Measurements from ENCODE around the gene ACSS1. TPM values are rescaled to one million over a fixed set of nuclear protein-coding genes. Genes with fewer than 3 reads are reported as not detected.

Gene ACSS1
- total and polyA plus RNA-seq, 7 donors = 8.8 to 53.3 (median 16.8) TPM

DNA sequence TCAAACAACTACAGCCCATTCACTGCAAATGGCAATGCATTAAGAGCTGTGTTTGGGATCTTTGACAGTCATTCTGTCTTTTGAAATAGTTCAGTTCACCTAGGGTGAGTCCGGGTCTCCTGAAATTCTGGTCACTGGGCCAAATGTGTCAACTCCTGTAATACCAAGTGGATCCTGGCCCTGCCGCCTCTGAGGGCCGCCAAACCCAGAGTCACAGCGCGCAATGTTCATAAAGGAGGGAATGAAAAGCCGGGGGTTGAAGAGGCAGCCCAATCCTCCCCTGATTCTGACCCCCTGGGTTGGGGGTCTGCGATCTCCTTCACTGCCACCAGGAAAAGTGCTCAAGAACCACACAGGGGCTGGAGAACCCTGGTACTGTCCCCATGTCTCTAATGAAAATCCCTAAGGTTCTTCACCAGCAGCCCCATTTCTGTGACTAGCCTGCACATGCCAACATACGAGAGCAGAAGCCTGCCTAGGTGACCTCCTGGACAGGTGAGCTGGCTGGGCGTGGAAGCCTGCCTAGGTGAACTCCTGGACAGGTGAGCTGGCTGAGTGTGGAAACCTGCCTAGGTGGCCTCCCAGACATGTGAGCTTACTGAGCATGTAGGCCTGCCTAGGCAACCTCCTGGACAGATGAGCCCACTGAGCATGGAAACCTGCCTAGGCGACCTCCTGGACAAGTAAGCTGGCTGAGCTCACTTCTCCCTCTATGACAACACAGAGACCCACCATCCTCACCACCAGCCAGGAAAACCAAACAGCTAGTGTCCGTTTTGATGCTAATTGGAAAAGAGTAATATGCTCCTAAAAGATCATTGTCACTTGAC, 49.3 kb downstream of the ACSS1 start:
- DNase-seq (peak in 1 of 2 donors; percentile 38), ATAC-seq (no peak)
- intact Hi-C loops (cut with DNase I) = loop anchor here in 1 of 2 donors (5.0 kb wide), 1 partner anchor 189 kb away; the partner anchor contains the start of gene ENTPD6
- Histone ChIP-seq H3K27ac (no peak overlapping the region), H3K36me3 (ENCODE audit: insufficient read depth in 1 of 2, low read depth in 1 of 2) (peaks cover 2 to 69% of the 10 kb centered on the region in 2 donors), H3K4me3 (no peak overlapping the region), H3K9me3 (no peaks in the 10 kb centered on the region), H3K27me3 (ENCODE audit: insufficient read depth in 3 of 3, low read length in 2 of 3) (no peaks in the 10 kb centered on the region), H3K4me1 (peaks cover 9% of the 10 kb centered on the region)
- TF ChIP-seq, protein P1, sequence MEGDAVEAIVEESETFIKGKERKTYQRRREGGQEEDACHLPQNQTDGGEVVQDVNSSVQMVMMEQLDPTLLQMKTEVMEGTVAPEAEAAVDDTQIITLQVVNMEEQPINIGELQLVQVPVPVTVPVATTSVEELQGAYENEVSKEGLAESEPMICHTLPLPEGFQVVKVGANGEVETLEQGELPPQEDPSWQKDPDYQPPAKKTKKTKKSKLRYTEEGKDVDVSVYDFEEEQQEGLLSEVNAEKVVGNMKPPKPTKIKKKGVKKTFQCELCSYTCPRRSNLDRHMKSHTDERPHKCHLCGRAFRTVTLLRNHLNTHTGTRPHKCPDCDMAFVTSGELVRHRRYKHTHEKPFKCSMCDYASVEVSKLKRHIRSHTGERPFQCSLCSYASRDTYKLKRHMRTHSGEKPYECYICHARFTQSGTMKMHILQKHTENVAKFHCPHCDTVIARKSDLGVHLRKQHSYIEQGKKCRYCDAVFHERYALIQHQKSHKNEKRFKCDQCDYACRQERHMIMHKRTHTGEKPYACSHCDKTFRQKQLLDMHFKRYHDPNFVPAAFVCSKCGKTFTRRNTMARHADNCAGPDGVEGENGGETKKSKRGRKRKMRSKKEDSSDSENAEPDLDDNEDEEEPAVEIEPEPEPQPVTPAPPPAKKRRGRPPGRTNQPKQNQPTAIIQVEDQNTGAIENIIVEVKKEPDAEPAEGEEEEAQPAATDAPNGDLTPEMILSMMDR (IDR thresholded peaks at IDR 0.05) = no peak
- WGBS, 3 donors = 91 to 93% (median 92%) methylated on average over 11 of the region's 11 CpGs

DNA sequence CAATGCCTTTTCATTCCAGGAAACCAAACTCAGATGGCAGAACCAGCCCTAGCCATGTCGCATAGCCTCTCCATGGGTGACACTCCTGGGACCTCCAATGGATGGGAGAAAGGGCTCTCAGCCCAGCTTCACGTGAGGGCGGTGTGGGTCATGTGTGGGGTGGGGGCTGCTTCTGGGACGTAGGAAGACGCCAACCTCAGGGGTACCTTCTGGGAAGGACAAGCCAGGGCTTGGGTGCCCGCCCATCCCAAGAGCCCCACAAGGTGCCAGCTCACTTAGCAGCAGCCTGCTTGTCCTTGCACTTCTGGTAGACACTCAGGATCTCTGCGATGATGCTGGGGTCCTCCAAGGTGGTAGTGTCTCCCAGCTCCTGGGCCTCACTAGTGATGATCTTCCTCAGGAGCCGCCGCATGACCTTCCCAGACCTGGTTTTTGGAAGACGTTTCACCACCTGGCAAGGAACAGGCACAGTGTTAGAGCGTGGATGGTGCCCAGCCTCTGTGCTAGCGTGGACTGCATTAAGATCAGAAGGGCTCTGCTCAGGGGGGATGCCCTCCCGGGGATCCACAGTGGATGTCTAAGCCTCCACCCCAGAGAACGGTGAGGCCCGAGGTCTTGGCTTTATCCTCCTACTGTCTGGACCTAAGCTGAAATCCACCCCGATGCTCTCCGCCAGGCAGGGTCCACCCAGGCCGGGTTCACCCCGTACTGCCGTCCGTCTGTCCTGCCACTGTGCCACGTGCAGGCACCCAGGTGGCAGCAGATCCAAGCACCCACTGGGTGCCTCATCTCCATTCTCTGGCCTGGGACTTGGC, 50.2 kb downstream of the ACSS1 start:
- Histone ChIP-seq H3K27me3 (ENCODE audit: insufficient read depth in 3 of 3, low read length in 2 of 3) (no peaks in the 10 kb centered on the region), H3K9me3 (no peaks in the 10 kb centered on the region), H3K36me3 (ENCODE audit: insufficient read depth in 1 of 2, low read depth in 1 of 2) (peaks cover 2 to 60% of the 10 kb centered on the region in 2 donors), H3K4me3 (no peak overlapping the region), H3K27ac (no peak overlapping the region), H3K4me1 (peaks cover 9% of the 10 kb centered on the region)
- ATAC-seq (no peak), DNase-seq (peak in 1 of 2 donors; percentile 39)
- TF ChIP-seq, protein P1 (IDR thresholded peaks at IDR 0.05) = no peak
- intact Hi-C loops (cut with DNase I) = loop anchor here in 1 of 2 donors (5.0 kb wide), 1 partner anchor 190 kb away; the partner anchor contains the start of gene ENTPD6
- WGBS, 3 donors = 93 to 96% (median 94%) methylated on average over 22 of the region's 22 CpGs

DNA sequence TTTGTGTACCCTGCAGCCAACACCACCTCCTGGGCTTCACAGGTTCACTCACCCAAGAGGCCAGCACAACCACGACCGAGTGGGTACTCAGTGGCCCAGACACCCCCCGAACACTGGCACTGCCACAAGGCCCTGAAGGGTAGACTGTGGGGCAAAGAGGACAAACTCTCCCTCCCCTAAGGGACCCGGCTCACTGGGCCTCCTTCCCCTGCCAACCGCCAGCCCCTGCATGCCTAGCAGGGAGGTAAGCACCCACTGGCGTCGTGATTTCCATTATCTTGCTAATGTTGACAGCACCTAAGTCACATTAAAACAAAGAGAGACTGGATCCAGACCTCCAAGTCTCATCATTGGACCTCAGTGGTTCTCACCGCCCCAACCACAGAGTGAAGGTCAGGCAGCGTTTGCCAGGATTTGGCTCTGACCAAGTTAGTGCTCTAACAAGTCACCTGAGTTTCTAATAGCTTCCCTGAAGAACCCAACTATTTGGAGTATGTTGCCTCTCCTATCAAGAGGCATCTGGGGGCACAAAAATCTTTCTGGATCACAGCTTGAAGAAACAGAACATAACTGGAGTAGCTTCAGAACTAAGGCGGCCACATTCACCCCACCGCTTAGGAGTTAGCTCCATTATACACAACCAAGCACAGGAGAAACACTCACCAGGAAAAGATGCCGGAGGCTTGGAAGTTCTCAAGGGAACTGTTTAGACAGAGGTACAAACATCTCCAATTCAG, 51.3 kb downstream of the ACSS1 start:
- TF ChIP-seq, protein P1 (IDR thresholded peaks at IDR 0.05) = no peak
- Histone ChIP-seq H3K4me1 (peaks cover under 1% of the 10 kb centered on the region), H3K27ac (no peak overlapping the region), H3K9me3 (no peaks in the 10 kb centered on the region), H3K4me3 (no peak overlapping the region), H3K36me3 (ENCODE audit: insufficient read depth in 1 of 2, low read depth in 1 of 2) (peaks cover 2 to 49% of the 10 kb centered on the region in 2 donors), H3K27me3 (ENCODE audit: insufficient read depth in 3 of 3, low read length in 2 of 3) (no peaks in the 10 kb centered on the region)
- peak in 1 of 2 donors; percentile 41 for DNase-seq
- intact Hi-C loops (cut with DNase I) = loop anchor here in 1 of 2 donors (5.0 kb wide), 1 partner anchor 191 kb away; the partner anchor contains the start of gene ENTPD6
- no peak for ATAC-seq
- WGBS, 3 donors = 84 to 89% (median 89%) methylated on average over 12 of the region's 12 CpGs

DNA sequence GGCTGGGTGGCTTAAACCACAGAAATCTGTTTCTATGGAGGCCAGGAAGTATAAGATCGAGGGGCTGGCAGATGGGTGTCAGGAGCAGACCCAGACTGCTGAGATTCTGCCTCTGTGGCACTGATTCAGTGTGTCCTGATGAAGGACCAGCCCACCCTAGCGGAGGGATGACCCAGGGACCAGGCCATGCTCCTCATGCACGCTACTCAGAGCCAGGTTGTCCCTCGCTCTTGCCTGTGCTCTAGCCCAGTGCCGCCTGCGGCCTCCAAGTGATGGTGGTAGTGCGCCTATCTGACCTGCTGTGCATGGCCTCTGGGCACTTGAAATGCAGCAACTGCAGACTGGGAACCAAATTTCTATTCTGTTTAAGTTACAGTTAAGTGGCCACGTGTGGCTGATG, 52.3 kb downstream of the ACSS1 start:
- TF ChIP-seq, protein P1 (IDR thresholded peaks at IDR 0.05) = no peak
- Histone ChIP-seq H3K4me3 (no peak overlapping the region), H3K4me1 (peaks cover 3% of the 10 kb centered on the region), H3K27ac (no peak overlapping the region), H3K9me3 (no peaks in the 10 kb centered on the region), H3K27me3 (ENCODE audit: insufficient read depth in 3 of 3, low read length in 2 of 3) (no peaks in the 10 kb centered on the region), H3K36me3 (ENCODE audit: insufficient read depth in 1 of 2, low read depth in 1 of 2) (peaks cover 2 to 43% of the 10 kb centered on the region in 2 donors)
- ATAC-seq (no peak), DNase-seq (peak in 1 of 2 donors; percentile 30)
- 87 to 92% (median 92%) methylated on average over 8 of the region's 8 CpGs for WGBS, 3 donors
- intact Hi-C loops (cut with DNase I) = loop anchor here in 1 of 2 donors (5.0 kb wide), 1 partner anchor 192 kb away; the partner anchor contains the start of gene ENTPD6

Data from psoas muscle (tissue), 8 donors.